DLD1 (cell line): Measurements from ENCODE around the gene SDF4.

Experiments used
- in situ Hi-C: cut with HindIII; loops from 2 replicates; pipeline ENCODE4 v1.10.0; 2017; ENCODE audit warnings: low sequenced_read_pairs

SDF4 gene

GRCh38 chr1:1168451-1169411 is 63.1 kb downstream of the SDF4 start:
- in situ Hi-C loops, result no loop called here

- in situ Hi-C loops, result no loop called here
Measured at GRCh38 chr1:1167841-1168450, 63.9 kb downstream of the SDF4 start.

- in situ Hi-C loops, result no loop called here
Measured at GRCh38 chr1:1167398-1167821, 64.4 kb downstream of the SDF4 start.
